SK-N-SH (cell line): ENCODE measurements around the gene ZNF764. TPM values are rescaled to one million over a fixed set of nuclear protein-coding genes. Genes with fewer than 3 reads are reported as not detected.

Experiments
- CTCF ChIA-PET: fragments of 300-600, 350-600 bp; formaldehyde crosslinking; extraction: SDS; loops from one replicate; lab custom pipeline; 2021; lab: Yijun Ruan, JAX
- POLR2A ChIA-PET: fragments of 350-600 bp; sonication (Branson Sonifier 250); formaldehyde crosslinking; extraction: SDS; loops from one replicate; lab custom pipeline; 2020; ENCODE audit warnings: antibody characterized with exemption, inconsistent platforms; lab: Yijun Ruan, JAX
- DNase-seq: peaks from one replicate; pipeline ENCODE4 v3.0.0; 2012
- H2AFZ ChIP-seq: fragments of 200-600 bp; sonication (generic); 2 replicates; pipeline ENCODE4 v1.8.1; 2016; ENCODE audit warnings: antibody characterized with exemption, mild to moderate bottlenecking, low read depth
- H3F3A ChIP-seq: fragments of 200-600 bp; sonication (generic); replicated peaks from 2 replicates; pipeline ENCODE3; 2016; ENCODE audit warnings: antibody characterized with exemption, mild to moderate bottlenecking; ENCODE audit not compliant: insufficient read depth
- H3K27ac ChIP-seq, 2 experiments: fragments of 200-500 bp in 1 of 2; fragments of 200-600 bp in 1 of 2; sonication (Bioruptor generic) in 1 of 2; sonication (generic), shearing (Covaris generic) in 1 of 2; 2 replicates each; pipeline versions ENCODE4 v1.5.1 to v1.6.1; 2014 to 2016; ENCODE audit warnings: low read depth in 2 of 2, inconsistent platforms in 1 of 2, low read length in 1 of 2, mild to moderate bottlenecking in 1 of 2, mixed read lengths in 1 of 2
- H3K27me3 ChIP-seq: fragments of 200-600 bp; sonication (generic), shearing (Covaris generic); 2 replicates; pipeline ENCODE4 v1.6.1; 2016; ENCODE audit warnings: mixed run types; ENCODE audit not compliant: insufficient read depth
- H3K36me3 ChIP-seq, 2 experiments: fragments of 200-500 bp in 1 of 2; fragments of 200-600 bp in 1 of 2; sonication (Bioruptor generic) in 1 of 2; sonication (generic) in 1 of 2; replicated peaks in 1 of 2; 2 replicates each; pipeline versions ENCODE3 to v1.5.1; 2014 to 2016; ENCODE audit warnings: low read length in 1 of 2, mild to moderate bottlenecking in 1 of 2; ENCODE audit not compliant: insufficient read depth in 2 of 2, control insufficient read depth in 1 of 2
- H3K4me1 ChIP-seq, 2 experiments: fragments of 200-500 bp in 1 of 2; fragments of 200-600 bp in 1 of 2; sonication (Bioruptor generic) in 1 of 2; sonication (generic), shearing (Covaris generic) in 1 of 2; 2 replicates each; pipeline versions ENCODE4 v1.5.1 to v1.6.1; 2014 to 2016; ENCODE audit warnings: low read depth in 1 of 2, low read length in 1 of 2, mixed run types in 1 of 2; ENCODE audit not compliant: insufficient read depth in 2 of 2, control insufficient read depth in 1 of 2
- H3K4me2 ChIP-seq: fragments of 200-600 bp; sonication (generic), shearing (Covaris generic); 2 replicates; pipeline ENCODE4 v1.6.1; 2017; ENCODE audit warnings: mixed run types
- H3K4me3 ChIP-seq, 2 experiments: fragments of 200-500 bp in 1 of 2; fragments of 200-600 bp in 1 of 2; sonication (Bioruptor generic) in 1 of 2; sonication (generic), shearing (Covaris generic) in 1 of 2; 2 replicates each; pipeline versions ENCODE4 v1.5.1 to v1.8.1; 2014 to 2016; ENCODE audit warnings: low read depth in 2 of 2, inconsistent platforms in 1 of 2, low read length in 1 of 2, mild to moderate bottlenecking in 1 of 2, mixed read lengths in 1 of 2, moderate library complexity in 1 of 2
- H3K79me2 ChIP-seq: fragments of 200-600 bp; sonication (generic); 2 replicates; pipeline ENCODE4 v1.8.1; 2017; ENCODE audit warnings: mild to moderate bottlenecking; ENCODE audit not compliant: insufficient read depth
- H3K9ac ChIP-seq: fragments of 200-600 bp; sonication (generic); 2 replicates; pipeline ENCODE4 v1.6.1; 2017; ENCODE audit warnings: mixed run types
- H3K9me2 ChIP-seq: fragments of 200-600 bp; sonication (generic); 2 replicates; pipeline ENCODE4 v1.6.1; 2017; ENCODE audit warnings: mixed run types
- H3K9me3 ChIP-seq: fragments of 200-600 bp; sonication (generic); 2 replicates; pipeline ENCODE4 v1.6.1; 2017; ENCODE audit warnings: mixed run types, mild to moderate bottlenecking, moderate library complexity
- H4K20me1 ChIP-seq: fragments of 200-600 bp; sonication (generic); 2 replicates; pipeline ENCODE4 v1.6.1; 2017; ENCODE audit warnings: mild to moderate bottlenecking, mixed run types; ENCODE audit not compliant: insufficient read depth
- CHD2 ChIP-seq: fragments of 150-350 bp; IDR thresholded peaks from 2 replicates; pipeline ENCODE4 v1.6.1; 2018; ENCODE audit warnings: low read length; ENCODE audit not compliant: partially characterized antibody
- ELF1 ChIP-seq: IDR thresholded peaks from 2 replicates; pipeline ENCODE4 v1.4.0; 2012
- FOXJ3 ChIP-seq: sonication (generic); formaldehyde crosslinking; IDR thresholded peaks from 2 replicates; pipeline ENCODE4 v1.5.1; 2020; ENCODE audit warnings: mild to moderate bottlenecking, missing genetic modification reagents
- FOXM1 ChIP-seq: IDR thresholded peaks from 2 replicates; pipeline ENCODE4 v1.4.0; 2012; ENCODE audit warnings: low read depth, mild to moderate bottlenecking
- GABPA ChIP-seq: IDR thresholded peaks from 2 replicates; pipeline ENCODE4 v1.4.0; 2012; ENCODE audit warnings: low read depth, mild to moderate bottlenecking
- MAX ChIP-seq: IDR thresholded peaks from 2 replicates; pipeline ENCODE4 v1.4.0; 2012; ENCODE audit warnings: low read depth
- MXI1 ChIP-seq: IDR thresholded peaks from 2 replicates; pipeline ENCODE4 v1.6.1; 2012; ENCODE audit warnings: mild to moderate bottlenecking, low read depth, low read length, improper control_type of control experiment
- NRF1 ChIP-seq: IDR thresholded peaks from 2 replicates; pipeline ENCODE4 v1.6.1; 2012; ENCODE audit warnings: low read depth, mild to moderate bottlenecking, low read length
- RAD21 ChIP-seq: IDR thresholded peaks from 2 replicates; pipeline ENCODE4 v1.6.1; 2012; ENCODE audit warnings: mild to moderate bottlenecking, low read length
- RCOR1 ChIP-seq: fragments of 150-350 bp; IDR thresholded peaks from 2 replicates; pipeline ENCODE4 v1.6.1; 2017; ENCODE audit warnings: antibody characterized with exemption, low read length
- RFX5 ChIP-seq: IDR thresholded peaks from 2 replicates; pipeline ENCODE4 v1.6.1; 2012; ENCODE audit warnings: mild to moderate bottlenecking, improper control_type of control experiment, low read length
- SIN3A ChIP-seq: IDR thresholded peaks from 2 replicates; pipeline ENCODE4 v1.6.1; 2012; ENCODE audit warnings: low read depth, mild to moderate bottlenecking, low read length, moderate library complexity, borderline replicate concordance
- SMC3 ChIP-seq: IDR thresholded peaks from 2 replicates; pipeline ENCODE4 v1.6.1; 2012; ENCODE audit warnings: low read depth, low read length, improper control_type of control experiment
- TAF1 ChIP-seq: IDR thresholded peaks from 2 replicates; pipeline ENCODE4 v1.6.1; 2012; ENCODE audit warnings: low read depth, mild to moderate bottlenecking, low read length, moderate library complexity, borderline replicate concordance
- TCF12 ChIP-seq: IDR thresholded peaks from 2 replicates; pipeline ENCODE4 v1.4.0; 2012
- TEAD4 ChIP-seq: IDR thresholded peaks from 2 replicates; pipeline ENCODE4 v1.4.0; 2012; ENCODE audit warnings: mild to moderate bottlenecking, borderline replicate concordance; ENCODE audit not compliant: insufficient read depth
- USF1 ChIP-seq: IDR thresholded peaks from 2 replicates; pipeline ENCODE4 v1.4.0; 2012; ENCODE audit warnings: low read depth, borderline replicate concordance
- ZBTB33 ChIP-seq: IDR thresholded peaks from 2 replicates; pipeline ENCODE4 v1.4.0; 2012; ENCODE audit warnings: low read depth, borderline replicate concordance
- WGBS: methylation state at CpG from one replicate; pipeline ENCODE4 v1.1.6; 2017; ENCODE audit warnings: low lambda C conversion rate; 5-methylcytosine and 5-hydroxymethylcytosine counted together
- polyA plus RNA-seq, 3 experiments: library from polyadenylated mRNA; depleted of rRNA; stranded (reverse); fragments of >200 nt; gene quantifications; 2 replicates each; pipeline ENCODE4 v1.2.3, GENCODE V29; 2012
- TF ChIP-seq, protein P1 (sequence below): fragments of 150-350 bp; IDR thresholded peaks from 2 replicates; pipeline ENCODE4 v1.6.1; 2016; ENCODE audit warnings: mild to moderate bottlenecking, low read depth, low read length

ZNF764 gene
- polyA plus RNA-seq, 1 of the 3 experiments (the other 2 are of a cell fraction) = 2.8 TPM

- WGBS = 81% methylated on average over 3 of the region's 4 CpGs
- Histone ChIP-seq H3K27me3 (no peaks in the 10 kb centered on the region), H3K4me3 (no peak overlapping the region), H4K20me1 (no peaks in the 10 kb centered on the region), H3K9me2 (no peaks in the 10 kb centered on the region), H3K27ac (no peak overlapping the region), H3K9me3 (no peaks in the 10 kb centered on the region), H3K79me2 (no peaks in the 10 kb centered on the region), H3K36me3 (no peaks in the 10 kb centered on the region), H3K9ac (no peak overlapping the region)
- CTCF ChIA-PET = interaction anchor here (0.6 to 1.3 kb wide), 3 partner anchors 17 to 61 kb away, joined by 4 to 5 read pairs (median 4); no protein-coding TSS in a partner anchor
- no peak for DNase-seq
- no peak for TF ChIP-seq ELF1
- no peak for TF ChIP-seq FOXM1
- TF ChIP-seq ZBTB33 = no peak
- TF ChIP-seq USF1 = no peak
- TF ChIP-seq FOXJ3 (CRISPR knock-in tag) = no peak
- no peak for TF ChIP-seq RCOR1
- TF ChIP-seq MXI1 = no peak
- TF ChIP-seq, protein P1, sequence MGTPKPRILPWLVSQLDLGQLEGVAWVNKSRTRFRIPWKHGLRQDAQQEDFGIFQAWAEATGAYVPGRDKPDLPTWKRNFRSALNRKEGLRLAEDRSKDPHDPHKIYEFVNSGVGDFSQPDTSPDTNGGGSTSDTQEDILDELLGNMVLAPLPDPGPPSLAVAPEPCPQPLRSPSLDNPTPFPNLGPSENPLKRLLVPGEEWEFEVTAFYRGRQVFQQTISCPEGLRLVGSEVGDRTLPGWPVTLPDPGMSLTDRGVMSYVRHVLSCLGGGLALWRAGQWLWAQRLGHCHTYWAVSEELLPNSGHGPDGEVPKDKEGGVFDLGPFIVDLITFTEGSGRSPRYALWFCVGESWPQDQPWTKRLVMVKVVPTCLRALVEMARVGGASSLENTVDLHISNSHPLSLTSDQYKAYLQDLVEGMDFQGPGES = no peak
- TF ChIP-seq GABPA = no peak
- no peak for TF ChIP-seq MAX
- no peak for TF ChIP-seq NRF1
- TF ChIP-seq, all 33 proteins: peak for 0
- Histone ChIP-seq H3K4me2 (no peak overlapping the region), H3F3A (no peaks in the 10 kb centered on the region), H2AFZ (no peak overlapping the region), H3K4me1 (no peaks in the 10 kb centered on the region)
- POLR2A ChIA-PET = no interaction called here
Observed at GRCh38 chr16:30510376-30510938, 47.7 kb downstream of the ZNF764 start.

DNA sequence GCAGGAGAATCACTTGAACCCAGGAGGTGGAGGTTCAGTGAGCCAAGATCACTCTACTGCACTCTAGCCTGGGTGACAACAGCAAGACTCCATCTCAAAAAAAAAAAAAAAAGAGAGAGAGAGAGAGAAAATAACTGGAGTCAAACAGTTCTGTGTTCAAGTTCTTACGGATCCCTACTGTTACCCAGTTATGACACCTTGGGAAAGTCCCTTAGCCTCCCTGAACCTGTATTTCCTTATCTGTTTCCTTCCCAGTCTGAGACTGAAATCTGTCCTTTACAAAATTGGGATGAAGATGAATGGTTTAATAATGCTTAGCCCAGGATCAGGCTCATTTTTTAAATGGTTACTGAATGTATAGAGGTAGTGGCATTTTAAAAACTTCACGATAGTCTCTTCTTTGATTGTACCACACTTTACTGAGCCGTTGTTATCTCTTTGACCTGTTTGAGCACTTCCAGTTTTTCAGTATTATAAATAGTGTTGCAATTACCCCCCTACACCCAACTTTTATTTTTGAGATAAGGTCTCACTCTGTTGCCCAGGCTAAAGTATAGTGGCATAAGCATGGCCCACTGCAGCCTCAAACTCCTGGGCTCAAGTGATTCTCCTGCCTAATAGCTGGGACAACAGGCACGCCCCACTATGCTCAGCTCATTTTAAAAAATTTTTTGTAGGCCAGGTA is 49.0 kb downstream of the ZNF764 start:
- Histone ChIP-seq H3K9ac (no peak overlapping the region), H2AFZ (no peak overlapping the region), H3K27ac (no peak overlapping the region), H4K20me1 (no peaks in the 10 kb centered on the region), H3K9me2 (no peaks in the 10 kb centered on the region), H3K79me2 (no peaks in the 10 kb centered on the region), H3K9me3 (no peaks in the 10 kb centered on the region), H3F3A (no peaks in the 10 kb centered on the region), H3K27me3 (no peaks in the 10 kb centered on the region), H3K4me3 (no peak overlapping the region), H3K36me3 (no peaks in the 10 kb centered on the region), H3K4me1 (no peaks in the 10 kb centered on the region), H3K4me2 (no peak overlapping the region)
- 68% methylated on average over 4 of the region's 4 CpGs for WGBS
- ChIA-PET CTCF (no interaction called here), POLR2A (no interaction called here)
- DNase-seq = no peak
- TF ChIP-seq SIN3A (no peak), TCF12 (no peak), RCOR1 (no peak), TEAD4 (no peak), SMC3 (no peak), TAF1 (no peak), NRF1 (no peak), RAD21 (no peak), RFX5 (no peak), ELF1 (no peak), USF1 (no peak), CHD2 (no peak)
